GM21737 (cell line): ENCODE results near the gene ZNF276.
A peak's percentile ranks its signal among the peaks of the same experiment; 100 is the strongest.
"Not testable (repeated sequence)": the region's sequence is repeated elsewhere in the genome, so short reads cannot be mapped to it uniquely, and the experiment has no call there.

Experiments used
- ATAC-seq: cut with Tn5 transposase; IDR thresholded peaks from one replicate; pipeline ENCODE4 v1.9.1; 2021; ENCODE audit warnings: mild to moderate bottlenecking, moderate library complexity; ENCODE audit not compliant: unreplicated experiment

ZNF276 gene

DNA sequence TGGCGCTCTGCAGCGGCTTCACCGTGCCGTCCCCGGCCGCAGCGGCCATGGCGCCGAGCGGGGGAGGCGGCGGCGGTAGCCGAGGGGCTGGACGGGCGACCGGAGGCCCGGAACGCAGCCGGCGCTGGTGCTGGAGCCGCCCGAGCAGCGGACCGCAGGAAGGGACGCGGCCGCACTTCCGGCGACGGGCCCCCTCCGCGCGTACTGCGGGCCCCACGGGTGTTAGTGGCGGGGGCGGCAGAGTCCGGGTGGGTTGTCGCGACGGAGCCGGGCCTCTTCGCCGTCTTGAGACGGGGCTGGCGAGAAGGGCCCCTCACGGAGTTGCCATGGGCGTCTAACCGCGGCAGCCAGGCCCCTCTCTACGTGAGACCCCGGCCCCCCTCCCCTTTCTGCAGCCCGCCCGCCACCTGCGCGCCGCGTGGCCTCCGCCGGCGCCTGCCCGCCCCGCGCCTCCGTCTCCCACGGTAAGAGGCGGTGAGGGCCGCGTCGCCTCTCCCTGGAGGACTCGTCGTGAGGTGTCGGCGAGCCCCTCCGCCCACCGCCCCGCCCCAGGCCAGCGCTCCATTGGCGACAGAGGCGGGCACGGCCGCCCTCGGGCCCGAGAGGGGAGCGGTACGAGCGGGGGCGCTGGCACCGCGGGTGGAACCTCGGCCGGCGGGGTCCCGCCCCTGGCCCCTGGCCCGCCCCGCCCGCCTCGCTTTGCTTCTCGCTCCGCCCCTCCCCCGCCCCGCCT is at the start of gene ZNF276, which contains the start of gene VPS9D1:
TSS of gene ZNF276 (plus strand) at position 725 of the 733 bp plus-strand sequence. CDS start 104 bp downstream, outside the sequence.
TSS of gene VPS9D1 (minus strand) at position 86 of the 733 bp plus-strand sequence. CDS start at position 49, 37 bp downstream.
- peak; percentile 44 for ATAC-seq

DNA sequence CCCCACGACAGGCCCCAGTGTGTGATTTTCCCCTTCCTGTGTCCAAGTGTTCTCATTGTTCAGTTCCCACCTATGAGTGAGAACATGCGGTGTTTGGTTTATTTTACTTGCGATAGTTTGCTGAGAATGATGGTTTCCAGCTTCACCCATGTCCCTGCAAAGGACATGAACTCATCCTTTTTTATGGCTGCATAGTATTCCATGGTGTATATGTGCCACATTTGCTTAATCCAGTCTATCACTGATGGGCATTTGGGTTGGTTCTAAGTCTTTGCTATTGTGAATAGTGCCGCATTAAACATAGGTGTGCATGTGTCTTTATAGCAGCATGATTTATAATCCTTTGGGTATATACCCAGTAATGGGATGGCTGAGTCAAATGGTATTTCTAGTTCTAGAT is 49.8 kb upstream of the ZNF276 start:
- not testable (repeated sequence) for ATAC-seq

- no peak for ATAC-seq
Observed at GRCh38 chr16:89672177-89672941, 49.0 kb upstream of the ZNF276 start.

DNA sequence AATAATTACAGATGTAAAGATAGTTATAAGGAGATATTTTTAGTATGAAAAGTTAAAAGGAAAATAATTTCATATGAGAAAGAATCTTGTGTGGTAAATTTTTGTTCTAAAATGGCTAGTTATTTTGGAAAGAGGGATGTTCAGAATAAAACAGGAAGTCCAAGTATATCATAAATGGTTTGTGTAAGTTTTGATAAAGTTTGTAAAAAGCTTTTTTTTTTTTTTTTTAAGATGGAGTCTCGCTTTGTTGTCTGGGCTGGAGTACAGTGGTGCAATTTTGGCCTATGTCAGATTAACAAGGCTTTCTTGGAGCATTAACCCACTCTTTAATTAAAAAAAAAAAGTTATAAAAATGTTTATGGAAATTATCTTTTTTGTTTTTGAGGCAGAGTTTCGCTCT is 43.1 kb upstream of the ZNF276 start:
- ATAC-seq: no peak

- ATAC-seq: no peak
Observed at GRCh38 chr16:89685916-89686315, 35.4 kb upstream of the ZNF276 start.

DNA sequence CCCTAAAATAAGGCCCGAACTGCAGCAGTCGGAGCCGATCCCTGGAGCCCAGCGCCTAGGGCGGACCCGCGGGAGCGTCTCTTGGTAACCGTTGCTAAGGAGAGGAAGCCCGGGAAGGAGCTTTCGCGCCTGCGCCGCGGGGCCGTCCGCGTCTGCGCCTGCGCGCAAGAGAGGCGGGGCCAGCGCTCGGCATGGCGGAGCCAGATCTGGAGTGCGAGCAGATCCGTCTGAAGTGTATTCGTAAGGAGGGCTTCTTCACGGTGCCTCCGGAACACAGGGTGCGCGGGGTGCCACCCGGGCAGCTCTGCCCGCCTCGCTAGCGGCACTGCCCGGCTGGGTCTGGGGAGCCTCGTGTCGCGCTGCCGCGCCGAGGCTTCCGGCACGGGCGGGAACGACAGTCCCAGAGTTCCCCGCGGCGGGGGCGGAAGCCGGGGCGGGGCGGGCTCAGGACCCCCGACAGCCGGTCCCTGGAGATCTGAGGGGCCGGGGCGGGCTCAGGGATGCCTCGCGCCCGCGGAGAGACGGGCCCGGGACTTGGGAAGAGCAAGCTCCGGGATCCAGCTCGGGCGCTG is 34.7 kb upstream of the ZNF276 start, which contains the start of gene CDK10:
TSS of gene CDK10 (plus strand) at position 170 of the 572 bp plus-strand sequence. CDS start at position 192, 22 bp downstream.
- peak; percentile 72 for ATAC-seq

DNA sequence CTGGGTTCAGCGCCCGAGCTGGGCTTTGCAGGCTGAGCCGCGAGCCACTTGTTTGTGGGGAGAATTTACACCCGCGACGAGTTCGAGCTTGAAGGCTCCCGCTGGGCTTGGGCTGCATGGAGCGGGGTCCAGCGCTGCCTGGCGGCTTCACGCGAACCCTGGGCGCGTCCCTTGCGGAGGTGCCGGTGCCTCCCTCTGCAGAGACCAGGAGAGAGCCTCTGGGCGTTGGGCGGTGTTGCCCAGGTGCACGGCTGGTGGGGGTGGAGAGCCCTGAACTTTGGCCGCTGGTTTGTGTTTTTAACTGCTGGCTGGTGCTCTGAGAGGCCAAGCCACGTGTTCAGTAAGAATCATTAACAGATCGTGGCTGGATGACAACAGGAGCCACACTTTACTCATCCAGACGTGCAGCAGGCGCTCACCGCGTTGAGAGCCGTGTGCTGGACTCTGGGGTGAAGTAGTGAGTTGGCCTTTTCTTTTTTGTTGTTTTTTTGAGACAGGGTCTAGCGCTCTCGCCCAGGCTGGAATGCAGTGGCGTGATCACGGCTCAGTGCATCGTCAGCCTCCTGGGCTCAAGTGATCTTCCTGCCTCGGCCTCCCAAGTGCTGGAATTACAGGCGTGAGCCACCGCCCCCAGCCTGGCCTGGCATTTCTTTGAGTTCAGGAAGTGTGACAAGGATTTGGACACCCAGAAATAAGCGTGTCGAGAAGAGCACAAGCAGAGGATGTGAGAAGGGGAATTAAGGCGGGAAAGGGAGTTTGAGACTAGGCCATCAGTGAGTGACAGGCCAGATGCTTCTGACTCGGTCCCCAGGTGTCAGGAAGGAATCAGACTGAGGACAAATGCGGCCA is 34.0 kb upstream of the ZNF276 start:
- peak; percentile 45 for ATAC-seq

DNA sequence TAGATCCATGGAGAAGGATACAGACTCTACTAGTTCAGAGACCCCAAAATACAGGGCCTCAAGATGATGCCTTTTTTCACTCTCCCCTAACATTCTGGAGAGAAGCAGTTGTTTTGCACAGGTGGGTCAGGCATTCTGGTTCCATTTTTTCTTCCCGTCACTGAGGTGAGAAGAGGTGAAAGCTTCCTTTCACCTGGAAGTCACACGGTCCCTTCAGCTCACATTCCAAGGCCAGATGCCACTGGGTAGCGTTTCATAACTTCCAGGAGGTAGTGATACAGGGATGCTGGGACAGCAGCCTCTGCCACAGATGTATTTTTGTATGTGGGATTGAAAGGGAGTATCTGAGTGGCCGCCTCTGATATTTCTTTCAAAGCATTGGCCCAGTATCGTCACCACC is 32.9 kb upstream of the ZNF276 start:
- ATAC-seq: no peak

DNA sequence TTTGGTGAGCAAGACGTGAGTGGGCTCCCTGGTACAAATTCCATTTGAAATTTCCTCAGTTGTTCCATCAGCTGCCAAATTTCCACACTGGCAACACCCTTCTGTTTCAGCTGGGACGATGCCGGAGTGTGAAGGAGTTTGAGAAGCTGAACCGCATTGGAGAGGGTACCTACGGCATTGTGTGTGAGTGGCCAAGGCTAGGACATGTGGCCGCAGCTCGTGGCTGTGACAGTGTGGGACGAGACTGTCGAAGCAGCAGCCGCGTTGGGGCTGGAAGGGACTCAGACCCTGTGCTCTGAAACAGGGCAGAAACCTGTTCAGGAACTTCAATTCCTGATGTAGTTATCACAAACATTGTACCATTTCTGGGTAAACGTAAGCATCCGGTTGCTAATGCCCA is 32.2 kb upstream of the ZNF276 start:
- no peak for ATAC-seq

- not testable (repeated sequence) for ATAC-seq
Observed at GRCh38 chr16:89689621-89690020, 31.7 kb upstream of the ZNF276 start.

GRCh38 chr16:89690392-89690901 is 30.9 kb upstream of the ZNF276 start:
- no peak for ATAC-seq

- ATAC-seq: no peak
Observed at GRCh38 chr16:89691231-89691985, 29.9 kb upstream of the ZNF276 start.

GRCh38 chr16:89691986-89692569 is 29.3 kb upstream of the ZNF276 start:
- ATAC-seq: no peak

DNA sequence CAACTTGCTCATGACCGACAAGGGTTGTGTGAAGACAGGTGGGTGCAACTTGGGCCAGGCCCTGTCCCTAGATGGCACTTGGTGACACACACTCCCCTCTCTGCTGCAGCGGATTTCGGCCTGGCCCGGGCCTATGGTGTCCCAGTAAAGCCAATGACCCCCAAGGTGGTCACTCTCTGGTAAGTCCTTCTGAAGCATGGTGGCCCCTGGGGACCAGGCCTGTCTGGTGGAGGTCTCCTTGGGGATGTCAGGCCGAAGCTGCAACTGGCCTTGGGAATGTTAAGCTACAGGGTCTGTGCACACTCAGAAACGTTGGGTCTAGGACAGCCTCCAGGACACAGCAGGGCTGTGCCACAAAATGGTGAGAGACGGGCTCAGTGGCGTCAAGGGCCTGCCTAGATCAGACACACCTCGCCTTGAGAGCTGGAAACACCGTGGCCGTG is 28.0 kb upstream of the ZNF276 start:
- ATAC-seq: no peak

- ATAC-seq: no peak
Observed at GRCh38 chr16:89693931-89694783, 27.2 kb upstream of the ZNF276 start.

GRCh38 chr16:89694784-89695085 is 26.6 kb upstream of the ZNF276 start:
- not testable (repeated sequence) for ATAC-seq

GRCh38 chr16:89695086-89695874 is 26.1 kb upstream of the ZNF276 start:
- no peak for ATAC-seq
